CD4-positive, alpha-beta T cell (primary cell): ENCODE measurements around the gene ZNF747. TPM values are rescaled to one million over a fixed set of nuclear protein-coding genes. Genes with fewer than 3 reads are reported as not detected.

Experiments used
- ATAC-seq: fragments of 200-7000 bp; cut with Tn5 transposase; one replicate; pipeline ENCODE4 v1.10.0; 2022; ENCODE audit warnings: mild to moderate bottlenecking; ENCODE audit not compliant: poor library complexity
- CTCF ChIA-PET: fragments of 350-600 bp; sonication (Branson Sonifier 250); formaldehyde crosslinking; loops from one replicate; lab custom pipeline; 2021; ENCODE audit warnings: antibody characterized with exemption, inconsistent platforms; lab: Charles Lee
- POLR2A ChIA-PET: fragments of 350-600 bp; sonication (Branson Sonifier 250); formaldehyde crosslinking; loops from one replicate; lab custom pipeline; 2021; ENCODE audit warnings: antibody characterized with exemption, inconsistent platforms; lab: Charles Lee
- DNase-seq, 14 experiments: peaks; one replicate each; pipeline ENCODE4 v3.0.0-alpha.2; 2013 to 2020; ENCODE audit warnings: mixed read lengths in 2 of 14
- H3K27ac ChIP-seq, 2 donors: one replicate each; pipeline versions ENCODE4 v1.5.1 to v1.7.0; 2013; ENCODE audit warnings: low read length in 2 of 2, low read depth in 1 of 2, mild to moderate bottlenecking in 1 of 2
- H3K27me3 ChIP-seq, 2 experiments: 1 replicate in 1 of 2; 2 replicates in 1 of 2; pipeline versions ENCODE4 v1.6.1 to v1.7.0; 2013; ENCODE audit warnings: low read length in 2 of 2, control low read depth in 1 of 2, mild to moderate bottlenecking in 1 of 2, moderate library complexity in 1 of 2; ENCODE audit not compliant: insufficient read depth in 2 of 2, control insufficient read depth in 1 of 2
- H3K36me3 ChIP-seq: one replicate; pipeline ENCODE4 v1.6.1; 2013; ENCODE audit warnings: low read length, control low read depth; ENCODE audit not compliant: insufficient read depth
- H3K4me1 ChIP-seq: one replicate; pipeline ENCODE4 v1.6.1; 2013; ENCODE audit warnings: low read length, control low read depth; ENCODE audit not compliant: insufficient read depth
- H3K4me3 ChIP-seq: one replicate; pipeline ENCODE4 v1.5.1; 2013; ENCODE audit warnings: mild to moderate bottlenecking, low read length, moderate library complexity
- H3K9me3 ChIP-seq, 2 experiments: 1 replicate in 1 of 2; 2 replicates in 1 of 2; pipeline versions ENCODE4 v1.6.1 to v1.7.0; 2013; ENCODE audit warnings: low read length in 2 of 2, mild to moderate bottlenecking in 2 of 2, control low read depth in 1 of 2, moderate library complexity in 1 of 2; ENCODE audit not compliant: control insufficient read depth in 1 of 2, insufficient read depth in 1 of 2
- H3K27ac Mint-ChIP-seq: one replicate; pipeline ENCODE4 v1.8.0; 2020; ENCODE audit warnings: mixed read lengths
- H3K27me3 Mint-ChIP-seq: one replicate; pipeline ENCODE4 v1.8.0; 2021; ENCODE audit warnings: mixed read lengths
- H3K36me3 Mint-ChIP-seq: one replicate; pipeline ENCODE4 v1.8.0; 2021; ENCODE audit warnings: low read depth, mixed read lengths
- H3K4me1 Mint-ChIP-seq: one replicate; pipeline ENCODE4 v1.8.0; 2021; ENCODE audit warnings: low read depth, mixed read lengths
- H3K4me3 Mint-ChIP-seq: one replicate; pipeline ENCODE4 v1.8.0; 2020; ENCODE audit warnings: mild to moderate bottlenecking, mixed read lengths
- H3K9me3 Mint-ChIP-seq: one replicate; pipeline ENCODE4 v1.8.0; 2020; ENCODE audit warnings: mixed read lengths
- CTCF ChIP-seq: fragments of 200-600 bp; IDR thresholded peaks from one replicate; pipeline ENCODE4 v1.8.0; 2022; ENCODE audit warnings: antibody characterized with exemption, mild to moderate bottlenecking
- intact Hi-C, 2 experiments: fragments of 100-400 bp; cut with DNase I in 1 of 2; cut with micrococcal nuclease in 1 of 2; formaldehyde crosslinking; loops; one replicate each; pipeline versions ENCODE4 v1.15.1 to v1.9.0; 2023 to 2025; cut with DNase I, micrococcal nuclease
- total RNA-seq, 174 experiments: library from RNA in 2 of 174; stranded (reverse) in 2 of 174; gene quantifications; one replicate each; pipeline ENCODE4 v1.2.3 and lab custom pipeline; 2021 to 2026

Gene ZNF747
- total RNA-seq, 2 experiments from 2014 or later: 6.3 to 6.7 TPM

DNA sequence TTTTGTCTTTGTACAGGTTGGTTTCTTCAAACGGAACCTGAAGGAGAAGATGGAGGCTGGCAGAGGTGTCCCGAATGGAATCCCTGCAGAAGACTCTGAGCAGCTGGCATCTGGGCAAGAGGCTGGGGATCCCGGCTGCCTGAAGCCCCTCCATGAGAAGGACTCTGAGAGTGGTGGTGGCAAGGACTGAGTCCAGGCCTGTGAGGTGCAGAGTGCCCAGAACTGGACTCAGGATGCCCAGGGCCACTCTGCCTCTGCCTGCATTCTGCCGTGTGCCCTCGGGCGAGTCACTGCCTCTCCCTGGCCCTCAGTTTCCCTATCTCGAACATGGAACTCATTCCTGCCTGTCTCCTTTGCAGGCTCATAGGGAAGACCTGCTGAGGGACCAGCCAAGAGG is 13.2 kb downstream of the ZNF747 start:
- CTCF ChIA-PET: no interaction called here
- H3K27me3 ChIP-seq: no peaks in the 10 kb centered on the region
- no peak for TF ChIP-seq CTCF
- H3K36me3 ChIP-seq: peaks cover 54% of the 10 kb centered on the region
- H3K4me3 ChIP-seq: no peak overlapping the region
- ATAC-seq (no peak), DNase-seq (no peak)
- POLR2A ChIA-PET: interaction anchor here (0.6 to 1.2 kb wide), 4 partner anchors 13 to 363 kb away, joined by 3 to 4 read pairs (median 4); partner anchors contain the start of gene ZNF747
- Mint-ChIP-seq H3K36me3 (peaks cover 58% of the 10 kb centered on the region), H3K4me1 (peaks cover 4% of the 10 kb centered on the region), H3K4me3 (no peak overlapping the region), H3K9me3 (no peaks in the 10 kb centered on the region), H3K27me3 (no peaks in the 10 kb centered on the region), H3K27ac (no peak overlapping the region)
- H3K4me1 ChIP-seq: peaks cover 14% of the 10 kb centered on the region
- intact Hi-C loops: no loop called here
- H3K9me3 ChIP-seq: no peaks in the 10 kb centered on the region
- no peak overlapping the region for H3K27ac ChIP-seq

DNA sequence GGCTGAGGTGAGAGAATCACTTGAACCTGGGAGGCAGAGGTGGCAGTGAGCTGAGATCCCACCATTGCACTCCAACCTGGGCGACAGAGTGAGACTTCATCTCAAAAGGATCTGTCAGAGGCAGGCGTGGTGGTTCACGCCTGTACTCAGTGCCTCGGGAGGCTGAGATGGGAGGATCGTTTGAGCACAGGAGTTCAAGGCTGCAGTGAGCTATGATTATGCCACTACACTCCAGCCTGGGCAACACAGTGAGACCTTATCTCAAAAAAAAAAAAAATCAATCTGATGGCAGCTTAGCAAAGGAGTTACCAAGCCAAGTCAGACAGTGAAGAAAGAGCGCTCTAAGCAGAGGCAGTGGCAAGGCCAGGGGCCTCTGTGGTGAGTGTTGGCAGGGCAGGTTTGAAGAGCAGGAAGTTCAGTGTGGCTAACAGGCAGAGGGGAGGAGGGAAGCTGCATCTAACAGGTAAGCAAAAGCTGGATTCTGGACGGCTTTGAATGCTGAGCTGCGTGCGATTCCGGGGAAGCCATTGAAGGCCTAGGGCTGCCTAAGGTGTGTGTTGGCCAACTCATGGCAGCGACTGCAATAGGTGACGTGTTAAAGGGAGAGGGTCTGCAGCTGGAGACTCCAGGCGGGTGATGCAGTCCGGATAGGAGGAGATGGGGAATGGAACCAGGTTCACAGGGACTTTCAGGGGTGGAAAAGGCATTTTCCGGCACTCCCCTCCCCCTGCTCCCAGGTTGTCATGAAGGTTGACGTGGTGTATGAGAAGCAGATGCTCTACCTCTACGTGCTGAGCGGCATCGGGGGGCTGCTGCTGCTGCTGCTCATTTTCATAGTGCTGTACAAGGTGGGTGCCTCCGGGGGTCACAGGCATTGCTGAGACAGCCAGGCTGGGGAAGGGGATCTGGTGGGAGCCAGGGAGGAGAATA is 15.3 kb downstream of the ZNF747 start:
- TF ChIP-seq CTCF: no peak
- Mint-ChIP-seq H3K36me3 (peaks cover 79% of the 10 kb centered on the region), H3K9me3 (no peaks in the 10 kb centered on the region), H3K4me3 (no peak overlapping the region), H3K27ac (peak overlapping the region; percentile 63), H3K27me3 (no peaks in the 10 kb centered on the region), H3K4me1 (no peaks in the 10 kb centered on the region)
- POLR2A ChIA-PET: interaction anchor here (1.0 to 1.9 kb wide), 3 partner anchors 8 to 38 kb away, joined by 3 to 7 read pairs (median 6); no protein-coding TSS in a partner anchor
- DNase-seq: no peak
- Histone ChIP-seq H3K4me1 (peaks cover 6% of the 10 kb centered on the region), H3K36me3 (peaks cover 74% of the 10 kb centered on the region), H3K27me3 (no peaks in the 10 kb centered on the region), H3K27ac (peak overlapping the region in 1 of 2 donors; percentile 13), H3K9me3 (no peaks in the 10 kb centered on the region), H3K4me3 (no peak overlapping the region)
- no peak for ATAC-seq
- CTCF ChIA-PET: interaction anchor here (1.2 kb wide), 1 partner anchor 89 kb away, joined by 5 read pairs; the partner anchor contains the start of gene DCTPP1
- intact Hi-C loops: loop anchor here in 1 of 2 experiments (2.0 to 5.0 kb wide), 2 partner anchors 21 to 37 kb away; no protein-coding TSS in a partner anchor

DNA sequence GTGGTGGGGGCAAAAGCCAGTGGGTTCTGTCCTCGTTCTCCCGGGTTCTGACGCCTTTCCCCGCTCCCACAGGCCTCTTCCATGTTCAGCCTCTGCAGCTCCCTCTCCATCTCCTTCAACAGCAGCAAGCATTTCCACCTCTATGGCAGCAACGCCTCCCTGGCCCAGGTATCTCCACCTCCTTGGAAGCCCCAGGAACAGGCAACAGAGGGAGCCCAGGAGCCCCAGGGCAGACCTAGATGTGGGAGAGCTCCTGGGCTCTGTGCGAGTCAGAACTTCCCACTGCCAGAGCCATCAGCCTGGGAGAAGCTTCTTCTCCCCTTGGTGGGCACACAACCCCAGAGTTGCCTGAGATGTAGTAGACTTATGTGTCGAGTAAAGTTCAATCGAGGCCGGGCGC is 16.1 kb downstream of the ZNF747 start:
- Histone ChIP-seq H3K36me3 (peaks cover 80% of the 10 kb centered on the region), H3K4me1 (peaks cover 6% of the 10 kb centered on the region), H3K4me3 (no peak overlapping the region), H3K9me3 (no peaks in the 10 kb centered on the region), H3K27ac (no peak overlapping the region), H3K27me3 (no peaks in the 10 kb centered on the region)
- ChIA-PET POLR2A (interaction anchor here (1.0 to 1.9 kb wide), 4 partner anchors 9 to 67 kb away, joined by 3 to 7 read pairs (median 4); partner anchors contain the start of gene ZNF785), CTCF (no interaction called here)
- no peak for TF ChIP-seq CTCF
- DNase-seq (peak in 1 of 14 experiments; percentile 10), ATAC-seq (no peak)
- intact Hi-C loops: loop anchor here in 1 of 2 experiments (2.0 to 5.0 kb wide), 2 partner anchors 20 to 36 kb away; no protein-coding TSS in a partner anchor
- Mint-ChIP-seq H3K36me3 (peaks cover 86% of the 10 kb centered on the region), H3K4me1 (no peaks in the 10 kb centered on the region), H3K27ac (peak overlapping the region; percentile 63), H3K4me3 (no peak overlapping the region), H3K9me3 (no peaks in the 10 kb centered on the region), H3K27me3 (no peaks in the 10 kb centered on the region)
